Stomach (tissue), 9 donors: Measurements from ENCODE around the gene PAX2. TPM values are rescaled to one million over a fixed set of nuclear protein-coding genes. Genes with fewer than 3 reads are reported as not detected.
A peak's percentile ranks its signal among the peaks of the same experiment; 100 is the strongest.

Experiments
- DNase-seq, 2 donors: peaks; one replicate each; pipeline versions ENCODE4 v3.0.0 to v3.0.0-alpha.2; 2013 to 2019
- H3K27ac ChIP-seq, 5 donors: fragments of 200-600 bp in 4 of 5; sonication (generic) in 4 of 5; one replicate each; pipeline ENCODE4 v1.5.1; 2013 to 2019; ENCODE audit warnings: mild to moderate bottlenecking in 1 of 5, moderate library complexity in 1 of 5
- H3K27me3 ChIP-seq, 3 donors: fragments of 200-600 bp; sonication (generic); one replicate each; pipeline ENCODE4 v1.5.1; 2017 to 2019; ENCODE audit warnings: mixed run types in 1 of 3
- H3K36me3 ChIP-seq, 4 donors: fragments of 200-600 bp; sonication (generic); 1 replicate in 3 of 4; 2 replicates in 1 of 4; pipeline ENCODE4 v1.5.1; 2016 to 2019
- H3K4me1 ChIP-seq, 4 donors: fragments of 200-600 bp; sonication (generic); one replicate each; pipeline ENCODE4 v1.5.1; 2016 to 2019
- H3K4me3 ChIP-seq, 4 donors: fragments of 200-600 bp; sonication (generic) in 3 of 4; one replicate each; pipeline ENCODE4 v1.5.1; 2016 to 2019; ENCODE audit warnings: mild to moderate bottlenecking in 1 of 4
- H3K9me3 ChIP-seq, 4 donors: fragments of 200-600 bp; sonication (generic); one replicate each; pipeline ENCODE4 v1.5.1; 2016 to 2019
- EP300 ChIP-seq: sonication (generic); formaldehyde crosslinking; IDR thresholded peaks from one replicate; pipeline ENCODE4 v1.6.1; 2017; ENCODE audit warnings: antibody characterized with exemption
- POLR2A ChIP-seq, 4 donors: fragments of 450-650 bp; IDR thresholded peaks; one replicate each; pipeline ENCODE4 v1.6.1; 2016; ENCODE audit warnings: antibody characterized with exemption in 4 of 4, control low read depth in 2 of 4, mild to moderate bottlenecking in 1 of 4, moderate library complexity in 1 of 4
- POLR2AphosphoS5 ChIP-seq, 3 donors: sonication (generic); formaldehyde crosslinking; IDR thresholded peaks; one replicate each; pipeline ENCODE4 v1.6.1; 2016; ENCODE audit warnings: antibody characterized with exemption in 3 of 3
- WGBS, 5 donors: extraction: QIAGEN DNeasy Blood & Tissue Kit in 3 of 5; methylation state at CpG; one replicate each; pipeline versions ENCODE4 v1.1.5 to v1.1.7; 2013 to 2018; 5-methylcytosine and 5-hydroxymethylcytosine counted together
- intact Hi-C: fragments of 100-400 bp; cut with DNase I; formaldehyde crosslinking; loops from one replicate; pipeline ENCODE4 v1.15.1; 2023; ENCODE audit warnings: low total_unique reads
- polyA plus RNA-seq, 3 donors: library from polyadenylated mRNA; stranded (reverse); fragments of 200-250 nt; gene quantifications; one replicate each; pipeline ENCODE4 v1.2.3, GENCODE V29; 2013
- total RNA-seq, 5 donors: library from RNA; depleted of rRNA; stranded (reverse); fragments of >200 nt; gene quantifications; one replicate each; pipeline versions ENCODE4 v1.1.0 to v1.2.3, GENCODE V29; 2014 to 2016
- TF ChIP-seq, protein P1 (sequence below), 7 experiments: fragments of 450-650 bp in 4 of 7; fragments of 200-600 bp in 3 of 7; sonication (generic) in 3 of 7; IDR thresholded peaks; one replicate each; pipeline ENCODE4 v1.5.1; 2016 to 2019; ENCODE audit warnings: antibody characterized with exemption in 7 of 7, control low read depth in 2 of 7, mild to moderate bottlenecking in 1 of 7
- donor health status: healthy with polysubstance abuse.
- donor health status: Bipolar disorder and iron deficiency.
- donor health status: healthy.

Gene PAX2
- total and polyA plus RNA-seq, 8 donors = not detected

- peak overlapping the region in 3 of 4 donors; percentile 4 to 32 (median 8) for H3K4me3 ChIP-seq
- TF ChIP-seq EP300 (no peak), POLR2A (IDR thresholded peaks at IDR 0.05) (no peak), POLR2AphosphoS5 (IDR thresholded peaks at IDR 0.05) (no peak)
- TF ChIP-seq, protein P1, sequence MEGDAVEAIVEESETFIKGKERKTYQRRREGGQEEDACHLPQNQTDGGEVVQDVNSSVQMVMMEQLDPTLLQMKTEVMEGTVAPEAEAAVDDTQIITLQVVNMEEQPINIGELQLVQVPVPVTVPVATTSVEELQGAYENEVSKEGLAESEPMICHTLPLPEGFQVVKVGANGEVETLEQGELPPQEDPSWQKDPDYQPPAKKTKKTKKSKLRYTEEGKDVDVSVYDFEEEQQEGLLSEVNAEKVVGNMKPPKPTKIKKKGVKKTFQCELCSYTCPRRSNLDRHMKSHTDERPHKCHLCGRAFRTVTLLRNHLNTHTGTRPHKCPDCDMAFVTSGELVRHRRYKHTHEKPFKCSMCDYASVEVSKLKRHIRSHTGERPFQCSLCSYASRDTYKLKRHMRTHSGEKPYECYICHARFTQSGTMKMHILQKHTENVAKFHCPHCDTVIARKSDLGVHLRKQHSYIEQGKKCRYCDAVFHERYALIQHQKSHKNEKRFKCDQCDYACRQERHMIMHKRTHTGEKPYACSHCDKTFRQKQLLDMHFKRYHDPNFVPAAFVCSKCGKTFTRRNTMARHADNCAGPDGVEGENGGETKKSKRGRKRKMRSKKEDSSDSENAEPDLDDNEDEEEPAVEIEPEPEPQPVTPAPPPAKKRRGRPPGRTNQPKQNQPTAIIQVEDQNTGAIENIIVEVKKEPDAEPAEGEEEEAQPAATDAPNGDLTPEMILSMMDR (IDR thresholded peaks at IDR 0.05) = no peak
- 1 to 7% (median 4%) methylated on average over 12 to 48 of the region's 48 CpGs for WGBS, 5 donors
- H3K4me1 ChIP-seq = peaks cover 7 to 21% (median 17%) of the 10 kb centered on the region in 4 donors
- DNase-seq = peak in 1 of 2 donors; percentile 39
- no peak overlapping the region for H3K27ac ChIP-seq
- no peaks in the 10 kb centered on the region for H3K36me3 ChIP-seq
- no peaks in the 10 kb centered on the region for H3K9me3 ChIP-seq
- intact Hi-C loops = no loop called here
- peaks cover 14 to 100% (median 79%) of the 10 kb centered on the region in 3 donors for H3K27me3 ChIP-seq
Measured at GRCh38 chr10:100710151-100710871, 35.1 kb upstream of the PAX2 start.

GRCh38 chr10:100713049-100713858, 32.1 kb upstream of the PAX2 start:
- 4 to 7% (median 6%) methylated on average over 34 to 37 of the region's 37 CpGs for WGBS, 5 donors
- peak overlapping the region; percentile 11 to 23 (median 19) for H3K4me3 ChIP-seq
- no peaks in the 10 kb centered on the region for H3K36me3 ChIP-seq
- intact Hi-C loops = no loop called here
- DNase-seq = no peak
- no peak overlapping the region for H3K27ac ChIP-seq
- peaks cover 7 to 31% (median 22%) of the 10 kb centered on the region in 4 donors for H3K4me1 ChIP-seq
- H3K27me3 ChIP-seq = peaks cover 16 to 100% (median 90%) of the 10 kb centered on the region in 3 donors
- TF ChIP-seq POLR2A (IDR thresholded peaks at IDR 0.05) (no peak), POLR2AphosphoS5 (IDR thresholded peaks at IDR 0.05) (no peak), EP300 (no peak)
- TF ChIP-seq, protein P1 (IDR thresholded peaks at IDR 0.05) = no peak
- H3K9me3 ChIP-seq = no peaks in the 10 kb centered on the region

- no peak for TF ChIP-seq EP300
- TF ChIP-seq, protein P1 (IDR thresholded peaks at IDR 0.05) = no peak
- TF ChIP-seq POLR2AphosphoS5 (IDR thresholded peaks at IDR 0.05) = no peak
- no peak for TF ChIP-seq POLR2A (IDR thresholded peaks at IDR 0.05)
- no peak for DNase-seq
- H3K36me3 ChIP-seq = no peaks in the 10 kb centered on the region
- intact Hi-C loops = no loop called here
- peak overlapping the region; percentile 11 to 23 (median 19) for H3K4me3 ChIP-seq
- WGBS, 5 donors = 4 to 7% (median 5%) methylated on average over 31 to 36 of the region's 36 CpGs
- peaks cover 7 to 31% (median 22%) of the 10 kb centered on the region in 4 donors for H3K4me1 ChIP-seq
- H3K27ac ChIP-seq = no peak overlapping the region
- H3K9me3 ChIP-seq = no peaks in the 10 kb centered on the region
- peaks cover 16 to 100% (median 92%) of the 10 kb centered on the region in 3 donors for H3K27me3 ChIP-seq
Measured at GRCh38 chr10:100713859-100714565, 31.4 kb upstream of the PAX2 start.

GRCh38 chr10:100714566-100714950, 30.8 kb upstream of the PAX2 start:
- H3K27ac ChIP-seq = no peak overlapping the region
- H3K4me1 ChIP-seq = peaks cover 7 to 29% (median 22%) of the 10 kb centered on the region in 4 donors
- H3K27me3 ChIP-seq = peaks cover 16 to 98% (median 88%) of the 10 kb centered on the region in 3 donors
- H3K4me3 ChIP-seq = no peak overlapping the region
- no peak for DNase-seq
- TF ChIP-seq EP300 (no peak), POLR2A (IDR thresholded peaks at IDR 0.05) (no peak)
- no peaks in the 10 kb centered on the region for H3K36me3 ChIP-seq
- intact Hi-C loops = no loop called here
- WGBS, 5 donors = 54 to 85% (median 71%) methylated on average over 1 of the region's 1 CpG
- no peaks in the 10 kb centered on the region for H3K9me3 ChIP-seq
